SK-N-DZ (cell line): ENCODE measurements around the gene COL7A1. TPM values are rescaled to one million over a fixed set of nuclear protein-coding genes. Genes with fewer than 3 reads are reported as not detected.

Experiments
- DNase-seq: peaks from one replicate; pipeline ENCODE4 v3.0.0-alpha.2; 2015; ENCODE audit warnings: low spot score
- polyA plus RNA-seq, 2 experiments: library from polyadenylated mRNA; depleted of rRNA; stranded (reverse); fragments of >200 nt; gene quantifications; 2 replicates each; pipeline ENCODE4 v1.2.3, GENCODE V29; 2014

COL7A1 gene
- 1.7 and 2.0 TPM in 2 replicates for polyA plus RNA-seq (2014; cell fraction: cytosol; rRNA removed)
- 67.2 and 69.4 TPM in 2 replicates for polyA plus RNA-seq (2014; cell fraction: nucleus; rRNA removed)

DNA sequence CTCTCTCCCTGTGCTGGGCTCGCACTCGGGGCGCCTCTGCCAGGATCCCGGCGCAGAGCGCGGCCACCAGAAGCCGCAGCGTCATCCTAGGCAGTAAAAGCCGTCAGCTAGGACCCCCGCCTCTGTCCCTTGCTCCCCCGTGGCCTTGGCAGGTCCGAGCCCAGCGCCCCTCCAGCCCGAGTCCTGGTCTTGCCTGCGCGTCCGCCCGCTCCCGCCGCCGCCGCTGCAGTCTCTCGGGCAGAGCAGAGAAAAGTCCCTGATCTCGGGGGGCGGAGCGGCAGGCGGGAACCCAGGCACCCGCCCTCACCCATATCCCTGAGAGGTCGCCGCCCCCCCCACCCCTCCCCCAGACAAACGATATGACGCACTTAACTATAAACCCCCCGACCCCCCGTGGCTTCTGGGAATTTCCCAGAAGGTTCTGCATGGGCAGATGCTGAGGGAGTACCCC, at the start of gene COL7A1:
Gene COL7A1, minus strand, starts transcription at position 255 of the 451 bp plus-strand sequence. Its CDS starts 170 bp downstream, at position 85.
- no peak for DNase-seq

DNA sequence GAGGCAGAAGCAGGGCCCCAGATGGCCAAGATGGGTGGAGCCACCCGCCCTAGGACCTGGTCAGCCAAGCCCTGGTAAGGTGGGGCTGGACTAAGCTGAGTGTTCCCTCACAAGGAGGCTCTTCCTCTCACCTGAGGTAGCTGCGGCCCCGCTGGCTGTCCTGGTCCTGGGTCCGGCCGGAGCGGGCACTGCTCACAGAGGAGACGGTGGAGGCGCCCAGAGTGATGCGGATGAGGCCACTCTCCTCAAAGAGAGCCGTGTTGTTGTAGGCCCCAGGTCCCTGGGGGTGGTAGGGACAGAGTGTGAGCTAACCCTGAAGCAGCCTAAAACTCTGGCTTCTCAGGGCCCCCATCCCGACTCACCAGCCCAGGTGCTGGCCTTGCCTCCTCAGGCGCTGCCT, 47.5 kb upstream of the COL7A1 start:
- DNase-seq, result no peak

GRCh38 chr3:48641396-48641795, 46.3 kb upstream of the COL7A1 start:
- no peak for DNase-seq

GRCh38 chr3:48639944-48640606, 44.9 kb upstream of the COL7A1 start:
- no peak for DNase-seq

DNA sequence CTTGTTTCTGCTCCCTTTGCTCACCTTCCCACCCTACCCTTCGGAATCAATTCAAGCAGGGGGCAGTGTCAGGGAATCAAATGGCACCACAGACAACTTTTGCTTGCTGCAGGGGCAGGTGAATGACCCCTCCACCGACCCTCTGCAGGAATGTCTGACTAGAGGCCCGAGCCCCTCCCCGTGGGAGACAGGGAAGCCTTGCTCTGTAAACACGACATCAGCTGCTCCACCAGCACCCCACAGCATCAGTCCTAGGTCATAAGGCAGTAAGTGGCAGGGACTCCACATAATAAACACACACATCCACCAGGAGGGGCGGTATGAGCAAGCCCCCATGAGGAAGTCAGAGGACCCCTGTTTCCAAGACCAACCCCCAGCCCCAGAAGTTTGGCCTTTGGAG, 42.2 kb upstream of the COL7A1 start:
- no peak for DNase-seq

GRCh38 chr3:48636149-48636655, 41.1 kb upstream of the COL7A1 start:
- DNase-seq, result no peak

- peak; percentile 95 for DNase-seq
Measured at GRCh38 chr3:48635222-48636021, 40.3 kb upstream of the COL7A1 start, which contains the start of gene SLC26A6. Gene SLC26A6, minus strand, starts transcription at chr3:48635461. Its CDS starts 68 bp downstream, at chr3:48635393.

- DNase-seq, result peak; percentile 74
Measured at GRCh38 chr3:48634661-48635221, 39.6 kb upstream of the COL7A1 start.

- DNase-seq, result no peak
Measured at GRCh38 chr3:48633743-48634142, 38.6 kb upstream of the COL7A1 start.

GRCh38 chr3:48633256-48633655, 38.1 kb upstream of the COL7A1 start:
- DNase-seq, result no peak

DNA sequence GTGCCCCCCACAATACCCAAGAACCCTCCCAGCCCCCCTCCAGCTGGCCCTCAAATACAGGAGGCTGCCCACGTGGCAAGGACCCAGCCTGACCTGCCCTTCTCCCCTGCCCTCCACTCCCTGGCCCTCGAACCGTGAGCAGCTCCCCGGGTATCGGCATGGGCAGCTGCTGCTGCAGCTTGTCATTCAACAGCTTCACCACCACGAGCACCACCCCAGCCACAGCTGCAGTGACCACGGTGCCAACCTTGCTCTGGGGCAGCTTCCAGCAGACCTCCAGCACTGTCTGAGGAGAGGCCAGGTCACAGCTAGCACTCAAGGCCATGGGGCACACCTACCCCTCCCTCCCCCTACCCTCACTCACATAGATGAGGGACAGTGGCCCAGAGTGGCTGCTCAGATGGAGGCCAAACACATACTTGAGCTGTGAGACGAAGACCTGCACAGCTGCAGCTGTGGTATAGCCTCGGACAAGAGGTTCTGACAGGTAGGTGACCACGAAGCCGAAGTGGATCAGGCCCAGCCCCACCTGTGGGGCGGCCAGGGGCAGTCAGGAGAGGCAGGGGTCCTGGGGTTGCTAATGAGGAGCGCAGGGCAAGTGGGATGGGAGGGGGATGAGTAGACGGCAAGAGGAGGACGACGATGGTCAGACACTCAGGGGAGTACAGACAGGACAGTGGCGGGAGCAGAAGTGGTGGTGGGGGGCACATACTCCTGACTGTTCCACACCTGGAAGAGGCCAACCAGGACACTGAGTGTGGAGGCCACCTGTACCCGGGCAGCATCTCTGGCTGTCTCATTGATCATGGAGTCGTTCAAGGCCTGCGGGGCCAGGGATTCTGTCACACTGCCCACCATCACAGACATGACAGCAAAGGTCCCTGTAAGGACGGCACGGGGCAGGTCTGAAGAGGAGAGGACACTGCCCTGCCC, 36.7 kb upstream of the COL7A1 start:
- DNase-seq, result no peak

- DNase-seq, result no peak
Measured at GRCh38 chr3:48630833-48631232, 35.7 kb upstream of the COL7A1 start.

DNA sequence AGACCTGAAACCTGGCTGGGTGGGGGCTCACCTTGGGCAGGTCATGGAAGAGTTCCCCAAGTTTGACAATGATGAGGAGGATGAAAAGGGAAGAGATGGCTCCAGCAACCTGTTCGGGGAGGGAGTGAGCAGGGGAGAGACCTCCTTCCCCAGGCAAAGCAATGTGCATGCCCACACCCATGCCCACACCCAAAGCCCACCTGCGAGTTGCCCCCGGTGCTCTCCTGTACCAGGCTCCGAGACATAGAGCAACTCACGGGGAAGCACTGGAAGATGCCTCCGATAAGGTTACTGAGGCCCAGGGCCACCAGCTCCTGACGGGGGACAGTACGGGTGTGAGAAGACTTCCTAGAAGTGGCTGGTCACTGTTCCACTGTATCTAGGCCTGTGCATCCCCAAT, 35.3 kb upstream of the COL7A1 start:
- DNase-seq, result no peak

- no peak for DNase-seq
Measured at GRCh38 chr3:48629894-48630293, 34.8 kb upstream of the COL7A1 start.

- DNase-seq, result no peak
Measured at GRCh38 chr3:48628277-48629017, 33.3 kb upstream of the COL7A1 start.

GRCh38 chr3:48625600-48625999, 30.5 kb upstream of the COL7A1 start:
- no peak for DNase-seq

- no peak for DNase-seq
Measured at GRCh38 chr3:48624767-48625166, 29.6 kb upstream of the COL7A1 start.

- no peak for DNase-seq
Measured at GRCh38 chr3:48623851-48624547, 28.9 kb upstream of the COL7A1 start.

GRCh38 chr3:48621461-48621869, 26.3 kb upstream of the COL7A1 start, which contains the start of gene TMEM89:
Gene TMEM89, minus strand, starts transcription at chr3:48621769. Its CDS starts 13 bp downstream, at chr3:48621756.
- DNase-seq, result no peak
